ENCODE results near the gene SESTD1. TPM values are rescaled to one million over a fixed set of nuclear protein-coding genes. Genes with fewer than 3 reads are reported as not detected.

Gene SESTD1
- polyA plus RNA-seq, 3 donors, result 25.3 to 44.4 (median 25.3) TPM

DNA sequence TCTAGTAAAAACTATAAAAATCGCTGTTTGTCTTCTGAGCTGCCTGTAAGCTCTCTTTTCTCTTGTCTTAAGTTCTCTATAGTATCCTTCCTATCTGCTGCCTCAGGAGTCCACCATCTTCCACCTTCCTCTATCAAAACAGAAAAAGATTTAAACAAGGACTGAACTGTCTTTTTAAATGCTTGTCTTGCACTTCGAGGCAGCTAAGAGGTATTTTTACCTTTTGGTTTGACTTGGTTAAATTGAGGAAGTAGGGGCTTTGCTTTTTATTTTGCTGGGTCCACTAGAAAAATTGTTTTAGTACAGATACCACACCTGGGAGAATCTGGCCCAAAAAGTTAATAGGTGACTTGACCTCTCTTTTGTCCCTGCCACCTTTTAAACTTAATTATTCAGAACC, 12.2 kb downstream of the SESTD1 start:
- Mint-ChIP-seq H3K4me1 (peaks cover 69% of the 10 kb centered on the region), H3K9me3 (peaks cover 0 to 2% (median 0%) of the 10 kb centered on the region in 7 donors), H3K36me3 (peaks cover 9% of the 10 kb centered on the region in 2 donors), H3K27me3 (ENCODE audit: low read depth in 3 of 3) (peaks cover 0 to 1% (median 0%) of the 10 kb centered on the region in 3 donors), H3K4me3 (no peak overlapping the region), H3K27ac (peak overlapping the region in 3 of 7 donors; percentile 12 to 76 (median 36))
- H3K4me1 ChIP-seq (ENCODE audit: control insufficient read depth in 1 of 2, insufficient read depth in 2 of 2, low read length in 2 of 2), result peaks cover 9 to 35% of the 10 kb centered on the region in 2 donors
- TF ChIP-seq, protein P1, sequence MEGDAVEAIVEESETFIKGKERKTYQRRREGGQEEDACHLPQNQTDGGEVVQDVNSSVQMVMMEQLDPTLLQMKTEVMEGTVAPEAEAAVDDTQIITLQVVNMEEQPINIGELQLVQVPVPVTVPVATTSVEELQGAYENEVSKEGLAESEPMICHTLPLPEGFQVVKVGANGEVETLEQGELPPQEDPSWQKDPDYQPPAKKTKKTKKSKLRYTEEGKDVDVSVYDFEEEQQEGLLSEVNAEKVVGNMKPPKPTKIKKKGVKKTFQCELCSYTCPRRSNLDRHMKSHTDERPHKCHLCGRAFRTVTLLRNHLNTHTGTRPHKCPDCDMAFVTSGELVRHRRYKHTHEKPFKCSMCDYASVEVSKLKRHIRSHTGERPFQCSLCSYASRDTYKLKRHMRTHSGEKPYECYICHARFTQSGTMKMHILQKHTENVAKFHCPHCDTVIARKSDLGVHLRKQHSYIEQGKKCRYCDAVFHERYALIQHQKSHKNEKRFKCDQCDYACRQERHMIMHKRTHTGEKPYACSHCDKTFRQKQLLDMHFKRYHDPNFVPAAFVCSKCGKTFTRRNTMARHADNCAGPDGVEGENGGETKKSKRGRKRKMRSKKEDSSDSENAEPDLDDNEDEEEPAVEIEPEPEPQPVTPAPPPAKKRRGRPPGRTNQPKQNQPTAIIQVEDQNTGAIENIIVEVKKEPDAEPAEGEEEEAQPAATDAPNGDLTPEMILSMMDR (IDR thresholded peaks at IDR 0.05), result no peak
- no peaks in the 10 kb centered on the region for H3K36me3 ChIP-seq (replicated peaks in 1 of 2; ENCODE audit: control insufficient read depth in 1 of 2, insufficient read depth in 2 of 2, low read length in 2 of 2)
- H3K79me2 ChIP-seq (ENCODE audit: insufficient read depth, low read length), result peaks cover 98% of the 10 kb centered on the region
- H2AFZ ChIP-seq (ENCODE audit: insufficient read depth, low read depth, low read length, poor library complexity, severe bottlenecking), result no peak overlapping the region
- H4K20me1 ChIP-seq (ENCODE audit: insufficient read depth, low read length), result peaks cover 98% of the 10 kb centered on the region
- H3K4me2 ChIP-seq (replicated peaks; ENCODE audit: extremely low read depth, low read length, poor library complexity, severe bottlenecking), result no peak overlapping the region
- intact Hi-C loops (cut with micrococcal nuclease), result no loop called here
- DNase-seq, result no peak
- H3K27ac ChIP-seq (ENCODE audit: low read depth in 1 of 2, low read length in 2 of 2), result peak overlapping the region in 1 of 2 donors; percentile 9
- no CpG with 5 or more reads among the region's 2 CpGs for WGBS (ENCODE audit: insufficient coverage)
- H3K9ac ChIP-seq (ENCODE audit: insufficient read depth, low read length, poor library complexity, severe bottlenecking), result no peak overlapping the region
- H3K9me3 ChIP-seq (replicated peaks in 1 of 2; ENCODE audit: control insufficient read depth in 1 of 2, insufficient read depth in 1 of 2, low read length in 2 of 2), result no peaks in the 10 kb centered on the region
- H3K4me3 ChIP-seq (replicated peaks in 1 of 3; ENCODE audit: low read depth in 2 of 3, low read length in 3 of 3), result no peak overlapping the region
- H3K27me3 ChIP-seq (ENCODE audit: control insufficient read depth in 2 of 2, insufficient read depth in 2 of 2, low read length in 2 of 2), result no peaks in the 10 kb centered on the region

DNA sequence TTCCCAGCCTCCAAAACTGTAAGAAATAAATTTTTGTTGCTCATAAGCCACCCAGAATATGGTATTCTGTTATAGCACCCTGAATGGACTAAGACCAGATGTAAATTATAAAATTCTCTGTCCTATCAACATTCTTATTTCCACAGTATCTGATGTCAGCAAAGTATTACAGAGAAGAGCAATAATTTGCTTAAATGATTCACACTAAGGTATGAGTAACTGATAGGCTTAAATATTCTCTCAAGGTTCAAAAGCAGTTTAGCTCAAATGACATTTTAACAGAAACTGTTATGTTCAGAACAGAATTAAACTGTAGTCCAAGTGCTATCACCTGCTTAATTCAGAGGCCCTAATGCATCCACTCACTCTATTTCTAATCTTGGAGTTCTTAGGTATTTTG, 12.8 kb downstream of the SESTD1 start:
- H3K9me3 Mint-ChIP-seq, result peaks cover 0 to 2% (median 0%) of the 10 kb centered on the region in 7 donors
- H3K4me2 ChIP-seq (replicated peaks; ENCODE audit: extremely low read depth, low read length, poor library complexity, severe bottlenecking), result no peak overlapping the region
- TF ChIP-seq, protein P1 (IDR thresholded peaks at IDR 0.05), result no peak
- H3K9ac ChIP-seq (ENCODE audit: insufficient read depth, low read length, poor library complexity, severe bottlenecking), result no peak overlapping the region
- peak overlapping the region in 1 of 2 donors; percentile 16 for H3K27ac ChIP-seq (ENCODE audit: low read depth in 1 of 2, low read length in 2 of 2)
- peaks cover 98% of the 10 kb centered on the region for H4K20me1 ChIP-seq (ENCODE audit: insufficient read depth, low read length)
- H2AFZ ChIP-seq (ENCODE audit: insufficient read depth, low read depth, low read length, poor library complexity, severe bottlenecking), result no peak overlapping the region
- H3K27me3 ChIP-seq (ENCODE audit: control insufficient read depth in 2 of 2, insufficient read depth in 2 of 2, low read length in 2 of 2), result no peaks in the 10 kb centered on the region
- peaks cover 0 to 1% (median 0%) of the 10 kb centered on the region in 3 donors for H3K27me3 Mint-ChIP-seq (ENCODE audit: low read depth in 3 of 3)
- peak overlapping the region in 1 of 7 donors; percentile 12 for H3K27ac Mint-ChIP-seq
- H3K4me1 ChIP-seq (ENCODE audit: control insufficient read depth in 1 of 2, insufficient read depth in 2 of 2, low read length in 2 of 2), result peaks cover 10 to 35% of the 10 kb centered on the region in 2 donors
- H3K79me2 ChIP-seq (ENCODE audit: insufficient read depth, low read length), result peaks cover 98% of the 10 kb centered on the region
- H3K4me1 Mint-ChIP-seq, result peaks cover 67% of the 10 kb centered on the region
- peaks cover 6 to 9% of the 10 kb centered on the region in 2 donors for H3K36me3 Mint-ChIP-seq
- no peaks in the 10 kb centered on the region for H3K36me3 ChIP-seq (replicated peaks in 1 of 2; ENCODE audit: control insufficient read depth in 1 of 2, insufficient read depth in 2 of 2, low read length in 2 of 2)
- no peak overlapping the region for H3K4me3 ChIP-seq (replicated peaks in 1 of 3; ENCODE audit: low read depth in 2 of 3, low read length in 3 of 3)
- no peaks in the 10 kb centered on the region for H3K9me3 ChIP-seq (replicated peaks in 1 of 2; ENCODE audit: control insufficient read depth in 1 of 2, insufficient read depth in 1 of 2, low read length in 2 of 2)
- no peak for DNase-seq
- intact Hi-C loops (cut with micrococcal nuclease), result no loop called here
- H3K4me3 Mint-ChIP-seq, result no peak overlapping the region

Measured in CD14-positive monocyte (primary cell).